HG03064 (cell line): ENCODE data around the gene MCF2L.

Experiments used
- ATAC-seq: cut with Tn5 transposase; IDR thresholded peaks from one replicate; pipeline ENCODE4 v1.9.1; 2021; ENCODE audit warnings: low read depth; ENCODE audit not compliant: unreplicated experiment

Gene MCF2L

GRCh38 chr13:112961457-112962369, 7.3 kb upstream of the MCF2L start:
- ATAC-seq: no peak

GRCh38 chr13:112962396-112962795, 6.6 kb upstream of the MCF2L start:
- no peak for ATAC-seq

- ATAC-seq: no peak
These were observed 5.9 kb upstream of the MCF2L start for GRCh38 chr13:112962911-112963625.

- no peak for ATAC-seq
These were observed 5.4 kb upstream of the MCF2L start for GRCh38 chr13:112963641-112964040.

- no peak for ATAC-seq
These were observed 4.0 kb upstream of the MCF2L start for GRCh38 chr13:112964971-112965492.

- ATAC-seq: no peak
These were observed 3.4 kb upstream of the MCF2L start for GRCh38 chr13:112965573-112966115.

- no peak for ATAC-seq
These were observed 2.2 kb upstream of the MCF2L start for GRCh38 chr13:112966776-112967175.

GRCh38 chr13:112967686-112968379, 1.2 kb upstream of the MCF2L start:
- no peak for ATAC-seq

GRCh38 chr13:112968380-112968909, 569 bp upstream of the MCF2L start:
- no peak for ATAC-seq

- ATAC-seq: no peak
These were observed 801 bp downstream of the MCF2L start for GRCh38 chr13:112969692-112970338.

GRCh38 chr13:112970552-112971287, 1.7 kb downstream of the MCF2L start:
- ATAC-seq: no peak

GRCh38 chr13:112971288-112971643, 2.3 kb downstream of the MCF2L start:
- ATAC-seq: no peak

GRCh38 chr13:112972258-112972657, 3.2 kb downstream of the MCF2L start:
- no peak for ATAC-seq

- no peak for ATAC-seq
These were observed 4.0 kb downstream of the MCF2L start for GRCh38 chr13:112972867-112973576.

- ATAC-seq: no peak
These were observed 4.5 kb downstream of the MCF2L start for GRCh38 chr13:112973577-112973951.

- ATAC-seq: no peak
These were observed 5.1 kb downstream of the MCF2L start for GRCh38 chr13:112974125-112974524.

- no peak for ATAC-seq
These were observed 5.7 kb downstream of the MCF2L start for GRCh38 chr13:112974671-112975070.

GRCh38 chr13:112975401-112975939, 6.5 kb downstream of the MCF2L start:
- ATAC-seq: no peak
